B cell (primary cell): ENCODE results near the gene ARMC6. TPM values are rescaled to one million over a fixed set of nuclear protein-coding genes. Genes with fewer than 3 reads are reported as not detected.

ENCODE experiments used
- ATAC-seq: fragments of 200-7000 bp; cut with Tn5 transposase; one replicate; pipeline ENCODE4 v1.10.0; 2021; ENCODE audit warnings: low read depth, mild to moderate bottlenecking, moderate number of reproducible peaks, moderate library complexity
- CTCF ChIA-PET: fragments of 350-600 bp; sonication (Branson Sonifier 250); formaldehyde crosslinking; loops from one replicate; lab custom pipeline; 2021; ENCODE audit warnings: antibody characterized with exemption, inconsistent platforms; lab: Charles Lee
- POLR2A ChIA-PET: fragments of 350-600 bp; sonication (Branson Sonifier 250); formaldehyde crosslinking; loops from one replicate; lab custom pipeline; 2021; ENCODE audit warnings: antibody characterized with exemption; lab: Charles Lee
- DNase-seq: peaks from one replicate; pipeline ENCODE4 v3.0.0; 2013
- H2AFZ ChIP-seq: 2 replicates; pipeline ENCODE4 v1.6.1; 2012; ENCODE audit warnings: mild to moderate bottlenecking, low read depth, low read length; ENCODE audit not compliant: insufficient read depth, poor library complexity, severe bottlenecking
- H3K27ac ChIP-seq, 2 donors: 1 replicate in 1 of 2; 2 replicates in 1 of 2; pipeline ENCODE4 v1.5.1; 2012 to 2013; ENCODE audit warnings: low read length in 2 of 2, mild to moderate bottlenecking in 2 of 2, moderate library complexity in 1 of 2
- H3K27me3 ChIP-seq, 4 experiments: fragments of 200-600 bp in 1 of 4; sonication (generic) in 1 of 4; replicated peaks in 1 of 4; 1 replicate in 2 of 4; 2 replicates in 2 of 4; pipeline versions ENCODE4 v1.6.1 to v1.7.0; 2013 to 2016; ENCODE audit warnings: low read length in 3 of 4, mild to moderate bottlenecking in 2 of 4, mixed read lengths in 1 of 4, moderate library complexity in 1 of 4; ENCODE audit not compliant: insufficient read depth in 4 of 4, control insufficient read depth in 3 of 4; ENCODE audit errors: control extremely low read depth in 1 of 4
- H3K36me3 ChIP-seq, 2 experiments: replicated peaks in 1 of 2; 1 replicate in 1 of 2; 2 replicates in 1 of 2; pipeline versions ENCODE4 v1.6.1 to v1.7.1; 2013; ENCODE audit warnings: low read length in 1 of 2; ENCODE audit not compliant: insufficient read depth in 2 of 2, control insufficient read depth in 1 of 2; ENCODE audit errors: control extremely low read depth in 1 of 2, extremely low read depth in 1 of 2
- H3K4me1 ChIP-seq, 2 donors: fragments of 200-600 bp in 1 of 2; sonication (generic) in 1 of 2; 1 replicate in 1 of 2; 2 replicates in 1 of 2; pipeline versions ENCODE4 v1.5.1 to v1.6.1; 2013 to 2017; ENCODE audit warnings: low read length in 2 of 2; ENCODE audit not compliant: control insufficient read depth in 2 of 2, insufficient read depth in 2 of 2
- H3K4me2 ChIP-seq: replicated peaks from 2 replicates; pipeline ENCODE3; 2012; ENCODE audit warnings: mild to moderate bottlenecking, low read depth, low read length; ENCODE audit not compliant: poor library complexity, severe bottlenecking
- H3K4me3 ChIP-seq, 5 experiments: fragments of 200-600 bp in 1 of 5; sonication (generic) in 1 of 5; 1 replicate in 3 of 5; 2 replicates in 2 of 5; pipeline versions ENCODE4 v1.5.1 to v1.7.0; 2011 to 2016; ENCODE audit warnings: low read length in 4 of 5, mild to moderate bottlenecking in 4 of 5, low read depth in 2 of 5, control low read depth in 1 of 5, moderate library complexity in 1 of 5; ENCODE audit not compliant: insufficient read depth in 1 of 5; ENCODE audit errors: control extremely low read depth in 1 of 5, extremely low read depth in 1 of 5
- H3K79me2 ChIP-seq: fragments of 200-600 bp; sonication (generic); one replicate; pipeline ENCODE4 v1.6.0; 2016; ENCODE audit warnings: low read length; ENCODE audit not compliant: control insufficient read depth, insufficient read depth
- H3K9ac ChIP-seq: fragments of 200-600 bp; sonication (generic); 2 replicates; pipeline ENCODE4 v1.6.1; 2017; ENCODE audit warnings: mild to moderate bottlenecking, low read length, moderate library complexity
- H3K9me3 ChIP-seq, 3 donors: one replicate each; pipeline versions ENCODE4 v1.6.1 to v1.7.1; 2013; ENCODE audit warnings: low read length in 2 of 3; ENCODE audit not compliant: control insufficient read depth in 2 of 3, insufficient read depth in 1 of 3; ENCODE audit errors: control extremely low read depth in 1 of 3
- H4K20me1 ChIP-seq: 2 replicates; pipeline ENCODE4 v1.6.0; 2012; ENCODE audit warnings: mild to moderate bottlenecking, low read length; ENCODE audit not compliant: insufficient read depth, control insufficient read depth, poor library complexity, severe bottlenecking
- H3K27ac Mint-ChIP-seq: one replicate; pipeline ENCODE4 v1.8.0; 2021; ENCODE audit warnings: mixed read lengths
- H3K27me3 Mint-ChIP-seq: one replicate; pipeline ENCODE4 v1.8.0; 2021; ENCODE audit warnings: mixed read lengths
- H3K4me1 Mint-ChIP-seq: one replicate; pipeline ENCODE4 v1.8.0; 2021; ENCODE audit warnings: mixed read lengths
- H3K4me3 Mint-ChIP-seq: one replicate; pipeline ENCODE4 v1.8.0; 2021; ENCODE audit warnings: mixed read lengths
- H3K9me3 Mint-ChIP-seq: one replicate; pipeline ENCODE4 v1.8.0; 2022; ENCODE audit warnings: mixed read lengths; ENCODE audit not compliant: insufficient read depth
- CTCF ChIP-seq: fragments of 200-600 bp; IDR thresholded peaks from one replicate; pipeline ENCODE4 v1.8.0; 2022; ENCODE audit warnings: antibody characterized with exemption, mild to moderate bottlenecking
- EZH2 ChIP-seq: IDR thresholded peaks from 2 replicates; pipeline ENCODE4 v1.6.1; 2012; ENCODE audit warnings: borderline replicate concordance, low read depth, mild to moderate bottlenecking, moderate library complexity, low read length; ENCODE audit not compliant: insufficient read depth, poor library complexity, severe bottlenecking
- WGBS: methylation state at CpG from one replicate; pipeline ENCODE4 v1.1.5; 2013; ENCODE audit warnings: missing lambda C conversion rate; ENCODE audit not compliant: insufficient coverage; 5-methylcytosine and 5-hydroxymethylcytosine counted together
- intact Hi-C: fragments of 100-400 bp; cut with micrococcal nuclease; formaldehyde crosslinking; loops from one replicate; pipeline ENCODE4 v1.10.0; 2022
- polyA plus RNA-seq: library from polyadenylated mRNA; depleted of rRNA; stranded (reverse); fragments of >200 nt; gene quantifications from 2 replicates; pipeline ENCODE4 v1.2.3, GENCODE V29; 2012
- total RNA-seq, 2 donors: library from RNA; stranded (reverse); fragments of 120-200 nt in 1 of 2; gene quantifications; 1 replicate in 1 of 2; 2 replicates in 1 of 2; pipeline versions ENCODE4 v1.2.3 to v1.2.4, GENCODE V29; 2013 to 2022

ARMC6 gene
- total and polyA plus RNA-seq, 2 donors (not counting 1 experiment from before 2014, with no cell fraction given) = 15.2 to 27.6 TPM

- intact Hi-C loops = no loop called here
- Mint-ChIP-seq H3K4me1 (peaks cover 28% of the 10 kb centered on the region), H3K9me3 (no peaks in the 10 kb centered on the region), H3K27me3 (no peaks in the 10 kb centered on the region), H3K27ac (no peak overlapping the region), H3K4me3 (no peak overlapping the region)
- Histone ChIP-seq H3K9me3 (no peaks in the 10 kb centered on the region), H3K27ac (no peak overlapping the region), H2AFZ (no peak overlapping the region), H3K4me2 (no peak overlapping the region), H3K4me1 (peaks cover 0 to 15% of the 10 kb centered on the region in 2 donors), H3K9ac (no peak overlapping the region), H3K4me3 (no peak overlapping the region), H4K20me1 (no peaks in the 10 kb centered on the region), H3K27me3 (no peaks in the 10 kb centered on the region), H3K79me2 (no peaks in the 10 kb centered on the region), H3K36me3 (peaks cover 0 to 28% of the 10 kb centered on the region in 2 experiments)
- ChIA-PET CTCF (interaction anchor here (0.7 kb wide), 2 partner anchors 67 to 278 kb away, joined by 4 read pairs; no protein-coding TSS in a partner anchor), POLR2A (no interaction called here)
- no peak for DNase-seq
- ATAC-seq = no peak
- WGBS = 94% methylated on average over 7 of the region's 11 CpGs
- TF ChIP-seq CTCF (no peak), EZH2 (no peak)
Measured at GRCh38 chr19:19107654-19108053, 74.3 kb downstream of the ARMC6 start.

Other genes with a start within 250 kb of the ARMC6 start
- gene COMP, start 242.3 kb upstream of the ARMC6 start, total RNA-seq = 0.12 TPM in 1 of 2 replicates, not detected in the other
- 0.48 TPM in 1 of 2 replicates, not detected in the other for gene COMP, start 242.3 kb upstream of the ARMC6 start, polyA plus RNA-seq
- gene UPF1, start 201.6 kb upstream of the ARMC6 start, total RNA-seq = 95.1 and 98.6 TPM in 2 replicates
- gene UPF1, start 201.6 kb upstream of the ARMC6 start, polyA plus RNA-seq = 51.9 and 75.1 TPM in 2 replicates
- gene CERS1, start 137.4 kb upstream of the ARMC6 start, total RNA-seq = not detected in 2 replicates
- not detected in 2 replicates for gene CERS1, start 137.4 kb upstream of the ARMC6 start, polyA plus RNA-seq
- gene COPE, start 114.2 kb upstream of the ARMC6 start, total RNA-seq = 153 and 154 TPM in 2 replicates
- gene COPE, start 114.2 kb upstream of the ARMC6 start, polyA plus RNA-seq = 200 and 279 TPM in 2 replicates
- 38.9 and 39.5 TPM in 2 replicates for gene DDX49, start 113.9 kb upstream of the ARMC6 start, total RNA-seq
- gene DDX49, start 113.9 kb upstream of the ARMC6 start, polyA plus RNA-seq = 43.7 and 47.5 TPM in 2 replicates
- 4.7 and 5.9 TPM in 2 replicates for gene HOMER3, start 92.4 kb upstream of the ARMC6 start, total RNA-seq
- 11.3 and 26.4 TPM in 2 replicates for gene HOMER3, start 92.4 kb upstream of the ARMC6 start, polyA plus RNA-seq
- 154 and 164 TPM in 2 replicates for gene SUGP2, start 86 bp upstream of the ARMC6 start, total RNA-seq
- 132 and 161 TPM in 2 replicates for gene SUGP2, start 86 bp upstream of the ARMC6 start, polyA plus RNA-seq
- 36.5 and 38.8 TPM in 2 replicates for gene SLC25A42, start 30.4 kb downstream of the ARMC6 start, total RNA-seq
- gene SLC25A42, start 30.4 kb downstream of the ARMC6 start, polyA plus RNA-seq = 75.6 and 83.9 TPM in 2 replicates
- 23.2 and 23.6 TPM in 2 replicates for gene TMEM161A, start 104.9 kb downstream of the ARMC6 start, total RNA-seq
- gene TMEM161A, start 104.9 kb downstream of the ARMC6 start, polyA plus RNA-seq = 33.8 and 44.0 TPM in 2 replicates
- gene MEF2B, start 136.7 kb downstream of the ARMC6 start, total RNA-seq = 4.1 and 5.5 TPM in 2 replicates
- 4.6 and 5.4 TPM in 2 replicates for gene MEF2B, start 136.7 kb downstream of the ARMC6 start, polyA plus RNA-seq
- 62.3 and 63.1 TPM in 2 replicates for gene BORCS8, start 158.5 kb downstream of the ARMC6 start, total RNA-seq
- gene BORCS8, start 158.5 kb downstream of the ARMC6 start, polyA plus RNA-seq = 29.5 and 37.6 TPM in 2 replicates
- 77.9 and 80.7 TPM in 2 replicates for gene RFXANK, start 158.7 kb downstream of the ARMC6 start, total RNA-seq
- 100 and 101 TPM in 2 replicates for gene RFXANK, start 158.7 kb downstream of the ARMC6 start, polyA plus RNA-seq
- gene NR2C2AP, start 169.8 kb downstream of the ARMC6 start, total RNA-seq = 27.1 and 29.3 TPM in 2 replicates
- 19.0 and 27.4 TPM in 2 replicates for gene NR2C2AP, start 169.8 kb downstream of the ARMC6 start, polyA plus RNA-seq
- not detected in 2 replicates for gene NCAN, start 178.4 kb downstream of the ARMC6 start, total RNA-seq
- 0.01 and 0.03 TPM in 2 replicates for gene NCAN, start 178.4 kb downstream of the ARMC6 start, polyA plus RNA-seq
- not detected in 2 replicates for gene TM6SF2, start 239.7 kb downstream of the ARMC6 start, total RNA-seq
- gene TM6SF2, start 239.7 kb downstream of the ARMC6 start, polyA plus RNA-seq = not detected in 2 replicates